ENCODE data around the gene CABP1. TPM values are rescaled to one million over a fixed set of nuclear protein-coding genes. Genes with fewer than 3 reads are reported as not detected.

Gene CABP1
- total and polyA plus RNA-seq, 2 of the 13 experiments (the other 11 are each of a cell fraction or from before 2014, with no cell fraction given): not detected

DNA sequence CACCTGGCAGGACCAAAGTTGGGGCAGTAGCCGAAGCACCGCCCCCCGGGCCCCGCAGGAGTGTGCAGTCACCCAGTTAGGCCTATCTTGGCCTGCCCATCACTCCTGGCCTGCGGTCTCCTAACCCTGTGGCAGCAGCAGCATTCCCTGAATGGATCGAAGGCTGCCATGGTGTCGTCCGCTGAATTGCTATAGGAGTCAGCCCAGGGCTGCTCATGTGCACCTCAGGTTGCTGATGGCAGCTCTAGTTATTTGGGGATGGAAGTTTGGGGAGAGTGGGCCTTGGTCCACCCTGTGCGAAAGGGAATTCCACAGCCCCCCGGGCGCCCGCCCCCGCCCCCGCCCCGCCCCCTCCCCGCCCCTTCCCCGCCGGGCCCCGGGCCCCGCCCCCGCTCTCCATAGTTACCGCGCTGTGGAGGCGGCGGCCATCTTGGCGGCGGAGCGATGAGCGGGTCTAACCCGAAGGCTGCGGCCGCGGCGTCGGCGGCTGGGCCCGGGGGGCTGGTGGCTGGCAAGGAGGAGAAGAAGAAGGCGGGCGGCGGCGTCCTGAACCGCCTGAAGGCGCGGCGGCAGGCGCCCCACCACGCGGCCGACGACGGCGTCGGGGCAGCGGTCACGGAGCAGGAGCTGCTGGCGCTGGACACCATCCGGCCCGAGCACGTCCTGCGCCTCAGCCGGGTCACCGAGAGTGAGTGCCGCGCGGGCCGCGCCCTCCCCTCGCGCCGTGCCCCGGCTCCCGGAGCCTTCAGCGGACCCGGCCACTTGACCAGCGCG lies 69.8 kb downstream of the CABP1 start, which contains the start of gene UNC119B (continued):
- TF ChIP-seq, protein P1, sequence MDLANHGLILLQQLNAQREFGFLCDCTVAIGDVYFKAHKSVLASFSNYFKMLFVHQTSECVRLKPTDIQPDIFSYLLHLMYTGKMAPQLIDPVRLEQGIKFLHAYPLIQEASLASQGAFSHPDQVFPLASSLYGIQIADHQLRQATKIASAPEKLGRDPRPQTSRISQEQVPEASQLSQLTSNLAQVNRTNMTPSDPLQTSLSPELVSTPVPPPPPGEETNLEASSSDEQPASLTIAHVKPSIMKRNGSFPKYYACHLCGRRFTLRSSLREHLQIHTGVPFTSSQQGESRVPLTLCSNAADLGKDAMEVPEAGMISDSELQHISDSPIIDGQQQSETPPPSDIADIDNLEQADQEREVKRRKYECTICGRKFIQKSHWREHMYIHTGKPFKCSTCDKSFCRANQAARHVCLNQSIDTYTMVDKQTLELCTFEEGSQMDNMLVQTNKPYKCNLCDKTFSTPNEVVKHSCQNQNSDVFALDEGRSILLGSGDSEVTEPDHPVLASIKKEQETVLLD (CRISPR knock-in tag; IDR thresholded peaks at IDR 0.05; ENCODE audit: low read depth): 0 out of 2 replicates have a peak, but pooled peaks have one; percentile 28
- TF ChIP-seq TSC22D2 (CRISPR knock-in tag; IDR thresholded peaks at IDR 0.05; ENCODE audit: borderline replicate concordance) (no peak; the same call in 1 of the 2 replicates), GATA4 (IDR thresholded peaks at IDR 0.05; ENCODE audit: borderline replicate concordance, low read depth) (no peak), NR2C2 (CRISPR knock-in tag; IDR thresholded peaks at IDR 0.05; ENCODE audit: borderline replicate concordance) (no peak), ZNF777 (CRISPR knock-in tag; IDR thresholded peaks at IDR 0.05) (peak; percentile 79), ZNF256 (CRISPR knock-in tag; conservative IDR thresholded peaks at IDR 0.05) (no peak)
- TF ChIP-seq, protein P2, sequence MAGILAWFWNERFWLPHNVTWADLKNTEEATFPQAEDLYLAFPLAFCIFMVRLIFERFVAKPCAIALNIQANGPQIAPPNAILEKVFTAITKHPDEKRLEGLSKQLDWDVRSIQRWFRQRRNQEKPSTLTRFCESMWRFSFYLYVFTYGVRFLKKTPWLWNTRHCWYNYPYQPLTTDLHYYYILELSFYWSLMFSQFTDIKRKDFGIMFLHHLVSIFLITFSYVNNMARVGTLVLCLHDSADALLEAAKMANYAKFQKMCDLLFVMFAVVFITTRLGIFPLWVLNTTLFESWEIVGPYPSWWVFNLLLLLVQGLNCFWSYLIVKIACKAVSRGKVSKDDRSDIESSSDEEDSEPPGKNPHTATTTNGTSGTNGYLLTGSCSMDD (CRISPR knock-in tag; IDR thresholded peaks at IDR 0.05): no peak
- TF ChIP-seq, protein P3, sequence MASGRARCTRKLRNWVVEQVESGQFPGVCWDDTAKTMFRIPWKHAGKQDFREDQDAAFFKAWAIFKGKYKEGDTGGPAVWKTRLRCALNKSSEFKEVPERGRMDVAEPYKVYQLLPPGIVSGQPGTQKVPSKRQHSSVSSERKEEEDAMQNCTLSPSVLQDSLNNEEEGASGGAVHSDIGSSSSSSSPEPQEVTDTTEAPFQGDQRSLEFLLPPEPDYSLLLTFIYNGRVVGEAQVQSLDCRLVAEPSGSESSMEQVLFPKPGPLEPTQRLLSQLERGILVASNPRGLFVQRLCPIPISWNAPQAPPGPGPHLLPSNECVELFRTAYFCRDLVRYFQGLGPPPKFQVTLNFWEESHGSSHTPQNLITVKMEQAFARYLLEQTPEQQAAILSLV (CRISPR knock-in tag; IDR thresholded peaks at IDR 0.05; ENCODE audit: borderline replicate concordance): peak; percentile 84; the same call in 1 of the 2 replicates
